HEK293 (cell line): ENCODE results near the gene WASF1.
A peak's percentile ranks its signal among the peaks of the same experiment; 100 is the strongest.

Source experiments
- OSR2 ChIP-seq: fragments of 450-650 bp; formaldehyde crosslinking; IDR thresholded peaks from 2 replicates; pipeline ENCODE4 v1.5.1; 2016; ENCODE audit warnings: missing biosample characterization, missing genetic modification characterization
- PRDM4 ChIP-seq: fragments of 450-650 bp; formaldehyde crosslinking; IDR thresholded peaks from 2 replicates; pipeline ENCODE4 v1.5.1; 2017; ENCODE audit warnings: missing biosample characterization, missing genetic modification characterization
- ZNF133 ChIP-seq: fragments of 450-650 bp; formaldehyde crosslinking; IDR thresholded peaks from 2 replicates; pipeline ENCODE4 v1.5.1; 2016; ENCODE audit warnings: missing biosample characterization, missing genetic modification characterization

- TF ChIP-seq PRDM4 (tag by site-specific recombination) = 0 out of 2 replicates have a peak, but pooled peaks have one; percentile 34
- TF ChIP-seq OSR2 (tag by site-specific recombination) = peak; percentile 70; the same call in 1 of the 2 replicates
- TF ChIP-seq ZNF133 (tag by site-specific recombination) = no peak
These were observed 54.1 kb downstream of the WASF1 start for GRCh38 chr6:110125361-110125760.
